Stimulated activated CD4-positive, alpha-beta T cell treated with anti-CD3 and anti-CD28 coated beads, TNF-alpha, amount 100 ng/mL, for 1 hour (primary cell): ENCODE data around the gene AFF1.
"Not testable (repeated sequence)": the region's sequence is repeated elsewhere in the genome, so short reads cannot be mapped to it uniquely, and the experiment has no call there.

Experiments used
- DNase-seq, 3 donors: peaks; one replicate each; pipeline ENCODE4 v3.0.0-alpha.2; 2020; ENCODE audit warnings: low read depth in 3 of 3, low spot score in 1 of 3

The AFF1 gene

DNA sequence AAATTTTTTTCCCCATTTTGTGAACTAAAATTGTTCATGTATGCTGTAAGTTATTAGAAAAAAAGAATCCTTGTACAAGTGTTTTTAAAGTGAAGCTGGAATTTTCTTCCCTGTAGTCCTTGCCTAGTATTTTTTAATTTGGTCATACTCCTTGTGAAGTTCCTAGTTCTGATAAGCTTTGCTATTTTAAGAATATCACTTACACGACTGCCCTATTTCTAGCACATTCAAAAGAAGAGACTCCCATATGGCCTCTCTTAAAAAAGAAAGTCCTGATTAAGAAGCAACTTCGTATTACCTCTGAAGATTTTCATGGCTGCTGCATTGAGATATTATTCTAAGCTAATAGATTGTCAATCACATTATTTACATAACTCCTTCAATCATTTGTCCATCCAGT, 198.4 kb downstream of the AFF1 start:
- no peak for DNase-seq

DNA sequence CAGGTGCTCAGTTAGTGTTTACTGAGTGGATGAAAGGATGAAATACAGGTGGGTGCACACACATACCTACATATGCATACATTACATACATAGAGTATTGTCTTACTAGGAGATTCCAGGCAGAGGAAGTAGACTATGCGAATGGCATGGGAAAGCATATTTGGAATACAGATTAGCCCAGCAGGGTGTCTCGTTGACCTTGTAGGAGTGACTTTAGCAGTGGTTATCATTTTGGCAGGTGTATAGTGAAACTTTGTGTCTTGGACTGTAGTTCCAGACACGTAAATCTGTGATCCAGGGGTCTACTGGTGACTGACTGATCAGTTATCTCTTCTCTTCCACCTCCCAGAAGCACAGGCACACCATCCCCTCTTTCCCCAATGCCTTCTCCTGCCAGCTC, 199.3 kb downstream of the AFF1 start:
- no peak for DNase-seq

DNA sequence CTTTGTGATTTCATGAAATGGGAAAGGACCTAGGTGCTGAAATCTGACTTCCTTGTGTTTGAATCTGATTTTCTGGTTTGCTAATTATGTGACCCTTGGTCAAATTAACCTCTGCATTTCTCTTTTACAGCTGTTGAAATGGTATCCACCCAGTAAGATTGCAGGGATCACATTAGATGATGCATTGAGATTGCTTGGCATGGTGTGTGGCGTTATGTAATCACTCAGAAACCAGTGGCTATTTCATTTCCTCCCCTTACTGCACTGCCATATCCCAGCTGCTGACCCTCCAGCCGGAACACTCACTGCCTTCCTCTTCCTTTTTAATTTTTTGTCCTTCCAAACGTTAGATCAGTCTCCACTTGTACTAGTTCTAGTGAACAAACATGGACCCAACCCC, 206.6 kb downstream of the AFF1 start:
- no peak for DNase-seq

DNA sequence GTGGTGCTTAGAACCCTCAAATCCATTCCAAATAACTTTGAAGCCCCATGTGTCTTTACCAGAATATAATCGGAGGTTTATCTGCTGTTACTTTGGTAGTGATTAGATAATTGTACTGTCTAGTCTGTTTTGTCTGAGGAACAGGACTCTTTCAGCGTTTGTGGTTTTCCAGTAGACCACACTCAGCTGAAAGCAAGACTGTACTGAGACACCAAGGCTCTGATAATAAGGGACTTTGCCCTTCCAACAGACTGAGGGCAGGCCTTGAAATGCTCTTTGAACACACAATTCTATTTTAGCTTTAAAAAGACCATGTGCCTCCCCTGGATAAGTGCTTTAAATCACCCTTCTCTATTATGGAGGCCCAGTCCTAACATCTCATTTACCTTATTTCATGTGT, 209.5 kb downstream of the AFF1 start:
- DNase-seq = no peak

DNA sequence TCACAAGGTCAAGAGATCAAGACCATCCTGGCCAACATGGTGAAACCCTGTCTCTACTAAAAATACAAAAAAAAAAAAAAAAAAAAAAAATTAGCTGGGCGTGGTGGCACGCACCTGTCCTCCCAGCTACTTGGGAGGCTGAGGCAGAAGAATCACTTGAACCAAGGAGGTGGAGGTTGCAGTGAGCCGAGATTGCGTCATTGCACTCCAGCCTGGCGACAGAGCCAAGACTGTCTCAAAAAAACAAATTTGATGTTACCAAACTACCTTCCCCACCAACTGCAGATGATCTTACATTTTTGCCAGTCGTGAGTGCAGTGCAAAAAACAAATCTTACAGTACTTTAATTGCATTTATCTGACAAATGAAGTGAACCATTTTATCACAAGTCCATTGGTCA, 211.1 kb downstream of the AFF1 start:
- DNase-seq = not testable (repeated sequence)

DNA sequence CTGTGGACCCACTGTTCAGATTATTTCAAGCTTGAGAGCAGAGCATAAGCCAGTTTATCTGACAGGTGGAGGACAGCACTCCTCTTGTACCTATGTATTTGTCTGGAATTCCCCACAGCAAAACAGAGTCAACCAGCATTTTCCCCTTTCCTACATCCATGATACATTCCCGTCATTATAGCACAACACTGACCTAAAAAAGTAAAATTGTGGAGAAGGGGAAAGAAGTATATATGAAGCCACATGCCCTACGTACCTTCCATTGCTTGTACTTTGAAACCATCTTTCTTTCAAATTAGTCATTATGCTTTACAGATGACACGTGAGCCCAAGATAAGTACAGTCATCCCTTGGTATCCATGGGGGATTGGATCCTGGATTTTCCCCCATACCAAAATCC, 212.3 kb downstream of the AFF1 start:
- DNase-seq = no peak

DNA sequence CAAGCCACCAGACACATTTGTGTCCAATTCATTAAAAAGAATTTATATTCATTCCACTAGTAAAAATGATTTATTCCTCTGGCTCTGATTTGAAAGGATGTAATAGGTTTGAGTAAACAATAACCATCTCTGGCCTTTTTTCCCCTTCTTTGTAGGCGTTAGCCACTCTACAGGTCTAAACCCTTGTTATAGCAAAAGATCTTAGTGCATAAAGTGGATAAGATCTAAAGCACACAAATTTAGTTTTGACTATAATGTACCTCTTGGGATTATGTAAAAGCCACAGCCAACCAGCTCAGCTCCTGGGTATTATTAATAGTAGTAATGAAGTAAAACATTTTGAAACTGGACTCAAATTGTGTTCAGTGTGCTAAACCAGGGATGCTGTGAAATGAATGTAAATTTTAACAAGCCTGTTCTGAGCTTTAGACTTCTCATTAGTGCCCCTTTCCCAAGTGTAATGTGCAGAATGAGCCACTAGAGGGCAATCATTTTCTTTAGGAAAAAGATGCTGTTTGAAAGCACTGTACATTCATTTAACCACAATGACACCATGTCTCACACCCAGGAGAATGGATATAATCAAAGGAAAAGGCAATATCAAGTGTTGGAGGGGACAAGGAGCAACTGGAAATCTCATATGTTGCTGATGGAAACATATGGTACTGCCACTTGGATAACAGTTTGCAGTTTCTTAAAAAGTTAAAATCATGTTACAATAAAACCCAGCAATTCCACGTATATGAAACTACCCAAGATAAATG, 215.9 kb downstream of the AFF1 start:
- DNase-seq = peak in 2 of 3 donors; percentile 6 to 19

DNA sequence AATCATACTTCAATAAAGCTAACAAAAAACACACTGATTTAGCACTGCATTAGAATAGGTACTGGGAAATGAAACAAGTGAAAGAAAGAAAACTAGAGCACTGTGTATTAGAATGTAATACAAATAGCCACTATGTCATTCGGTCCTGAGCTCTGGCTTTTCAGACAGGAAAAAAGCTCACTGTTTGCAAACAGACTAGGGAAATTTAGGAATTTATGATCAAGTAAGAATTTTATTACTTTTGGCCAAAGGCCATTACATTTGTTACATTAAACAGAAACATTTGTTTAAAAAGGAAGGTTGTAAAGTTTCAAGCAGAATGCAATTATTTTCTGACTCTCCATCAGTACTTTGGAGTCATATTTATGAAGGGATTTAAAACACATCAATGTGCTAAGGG, 216.9 kb downstream of the AFF1 start:
- DNase-seq = no peak

DNA sequence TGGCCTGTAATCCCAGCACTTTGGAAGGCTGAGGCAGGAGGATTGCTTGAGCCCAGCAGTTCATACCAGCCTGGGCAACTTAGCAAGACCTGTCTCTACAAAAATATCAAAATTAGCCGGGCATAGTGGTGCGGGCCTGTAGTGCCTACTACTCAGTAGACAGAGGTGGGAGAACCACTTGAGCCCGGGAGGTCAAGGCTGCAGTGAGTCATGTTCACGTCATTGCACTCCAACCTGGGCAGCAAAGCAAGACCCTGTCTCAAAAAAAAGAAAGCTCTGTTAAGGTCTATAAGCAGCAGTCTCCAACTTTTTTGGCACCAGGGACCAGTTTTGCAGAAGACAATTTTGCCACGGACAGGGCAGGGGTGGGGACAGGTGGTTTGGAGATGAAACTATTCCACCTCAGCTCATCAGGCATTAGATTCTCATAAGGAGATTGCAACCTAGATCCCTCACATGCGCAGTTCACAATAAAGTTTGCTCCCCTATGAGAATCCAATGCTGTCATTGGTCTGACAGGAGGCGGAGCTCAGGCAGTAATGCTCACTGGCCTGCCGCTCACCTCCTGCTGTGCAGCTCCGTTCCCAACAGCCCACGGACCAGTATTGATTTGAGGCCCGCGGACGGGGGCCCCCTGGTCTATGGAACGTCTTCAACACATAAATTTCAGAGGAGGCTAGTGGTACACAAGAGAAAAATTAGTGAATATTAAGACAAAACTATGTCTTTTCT, 217.7 kb downstream of the AFF1 start:
- no peak for DNase-seq

DNA sequence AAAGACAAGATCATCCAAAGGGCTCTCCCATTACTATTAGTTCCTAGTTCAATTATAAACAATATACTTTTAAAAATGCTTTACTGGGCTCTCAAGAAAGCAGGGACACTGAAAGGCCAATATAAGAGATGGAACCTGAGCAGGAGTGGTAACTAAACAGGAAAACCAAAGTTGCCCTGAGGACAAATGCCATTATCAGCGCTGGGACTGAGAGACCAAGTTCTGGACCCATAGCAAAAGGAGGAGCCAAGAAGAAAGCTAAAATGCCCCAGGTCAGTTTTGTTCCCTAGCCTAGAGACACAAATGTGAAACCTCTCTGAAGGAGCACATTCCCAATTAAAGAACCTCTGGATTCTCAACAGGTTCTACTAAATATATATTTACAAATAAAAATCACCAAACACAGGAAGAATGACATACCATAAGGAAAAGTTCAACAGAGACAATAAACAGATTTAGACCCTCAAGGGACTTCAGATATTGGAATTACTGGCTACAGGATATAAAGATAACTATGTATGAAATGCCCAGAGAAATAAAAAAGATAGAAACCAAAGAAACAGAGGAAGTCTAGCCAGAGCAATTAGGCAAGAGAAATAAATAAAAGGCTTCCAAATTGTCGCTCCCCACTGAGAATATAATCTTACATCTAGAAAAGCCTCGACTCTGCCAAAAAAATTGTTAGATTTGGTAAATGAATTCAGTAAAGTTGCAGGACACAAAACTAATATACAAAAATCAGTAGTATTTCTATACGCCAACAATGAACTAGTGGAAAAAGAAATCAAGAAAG, 218.5 kb downstream of the AFF1 start:
- DNase-seq = no peak

DNA sequence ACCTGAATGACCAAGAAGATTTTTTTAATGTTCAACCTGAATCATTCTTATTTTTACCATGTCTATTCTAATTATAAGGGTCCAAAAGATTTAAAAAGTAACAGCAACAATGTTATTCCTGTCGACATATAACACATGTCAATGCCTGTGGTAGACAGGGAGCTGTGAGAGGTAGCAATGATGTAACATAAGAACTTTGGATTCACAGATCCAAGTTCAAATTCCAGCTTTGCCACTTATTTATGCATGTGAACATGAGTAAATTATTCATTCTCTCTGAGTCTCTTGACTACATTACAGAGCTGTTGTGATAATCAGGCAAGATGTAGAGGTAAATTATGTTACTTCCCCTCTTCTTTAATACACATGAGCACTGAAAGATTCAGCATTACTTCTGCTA, 231.1 kb downstream of the AFF1 start:
- DNase-seq = no peak

DNA sequence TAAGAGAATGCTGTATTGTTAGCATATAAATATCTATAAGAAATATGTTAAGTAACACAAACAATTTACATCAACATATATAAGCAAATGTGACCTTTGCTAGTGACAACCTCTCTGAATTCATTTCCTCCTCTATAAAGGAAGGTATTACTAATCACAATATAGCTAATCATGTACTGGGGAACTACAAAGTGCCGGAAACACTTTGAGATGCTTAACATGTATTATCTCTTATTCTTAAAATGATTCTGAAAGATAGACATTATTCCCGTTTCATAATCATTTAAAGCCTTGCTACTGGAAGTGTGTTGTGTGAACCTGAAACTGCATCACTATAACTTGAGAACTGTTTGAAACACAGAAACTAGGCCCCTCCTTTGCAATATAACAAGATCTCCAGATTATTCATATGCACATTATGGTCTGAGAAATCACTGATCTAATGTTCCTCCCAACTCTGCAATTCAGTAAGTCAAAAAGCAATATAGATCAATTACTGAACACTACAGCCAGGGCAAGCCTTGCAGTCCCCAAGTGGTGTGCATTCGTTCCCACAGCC, 231.6 kb downstream of the AFF1 start:
- DNase-seq = no peak

DNA sequence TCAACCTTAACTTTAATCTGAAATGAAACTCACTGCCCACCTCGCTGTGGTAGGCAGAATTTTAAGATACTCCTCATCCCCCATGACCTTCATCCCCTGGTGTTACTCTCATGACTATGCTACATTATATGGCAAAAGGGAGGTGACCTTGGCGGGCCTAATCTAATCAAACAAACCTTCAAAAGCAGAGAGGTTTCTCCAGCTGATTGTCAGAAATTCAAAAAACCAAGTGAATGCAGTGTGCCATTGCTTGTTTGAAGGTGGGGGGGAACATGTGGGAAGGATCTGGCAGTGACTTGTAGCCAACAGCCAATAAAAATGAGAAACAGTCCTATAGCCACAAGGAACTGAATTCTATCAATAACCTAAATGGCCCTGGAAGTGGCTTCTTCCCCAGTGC, 237.1 kb downstream of the AFF1 start:
- DNase-seq = no peak

DNA sequence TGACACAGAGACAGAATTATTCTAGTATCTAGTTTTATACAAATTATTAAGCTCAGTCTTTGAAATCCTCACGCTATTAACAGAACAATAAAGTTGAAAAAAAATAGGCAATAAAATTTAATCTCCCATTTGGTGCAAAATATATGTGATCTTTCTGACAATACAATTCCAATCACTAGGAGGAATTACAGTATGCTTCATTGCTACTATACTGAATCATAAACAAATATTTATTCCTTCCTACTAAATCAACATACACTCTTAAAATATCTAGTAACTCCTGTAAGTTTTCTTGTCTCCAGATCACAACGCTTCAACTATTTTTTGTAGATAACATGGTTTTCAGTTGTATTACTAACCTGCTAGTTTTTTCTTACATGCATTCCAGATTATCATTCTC, 239.9 kb downstream of the AFF1 start:
- DNase-seq = no peak

DNA sequence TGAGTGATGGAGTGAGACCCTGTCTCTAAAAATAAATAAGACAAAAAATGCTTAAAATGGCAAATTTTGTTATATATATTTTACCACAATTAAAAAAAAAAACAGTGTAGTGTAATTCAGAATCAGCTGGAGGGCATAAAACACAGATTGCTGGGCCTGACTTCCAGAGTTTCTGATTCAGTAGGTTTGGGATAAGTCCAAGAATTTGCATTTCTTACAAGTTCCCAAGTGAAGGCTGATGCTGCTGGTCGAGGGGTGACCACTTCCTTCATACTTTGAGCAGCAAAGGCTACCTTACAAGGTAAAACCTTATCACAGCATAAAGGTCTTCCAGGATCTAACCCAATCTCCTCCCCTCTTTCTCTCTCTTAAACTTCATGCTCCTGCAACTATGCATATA, 244.9 kb downstream of the AFF1 start:
- no peak for DNase-seq

DNA sequence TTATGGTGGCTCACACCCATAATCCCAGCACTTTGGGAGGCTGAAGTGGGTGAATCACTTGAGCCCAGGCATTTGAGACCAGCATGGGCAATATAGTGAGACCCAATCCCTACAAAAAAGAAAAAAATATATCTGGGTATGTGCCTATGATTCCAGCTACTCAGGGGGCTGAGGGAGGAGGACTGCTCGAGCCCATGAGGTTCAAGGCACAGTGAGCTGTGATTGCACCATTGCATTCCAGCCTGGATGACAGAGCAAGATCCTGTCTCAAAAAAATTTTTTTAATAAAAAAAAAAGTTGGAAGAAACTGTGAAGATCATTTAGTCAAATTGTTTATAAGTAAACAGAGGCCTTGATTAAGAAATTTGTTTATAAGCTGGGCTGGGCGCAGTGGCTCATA, 246.0 kb downstream of the AFF1 start:
- no peak for DNase-seq

DNA sequence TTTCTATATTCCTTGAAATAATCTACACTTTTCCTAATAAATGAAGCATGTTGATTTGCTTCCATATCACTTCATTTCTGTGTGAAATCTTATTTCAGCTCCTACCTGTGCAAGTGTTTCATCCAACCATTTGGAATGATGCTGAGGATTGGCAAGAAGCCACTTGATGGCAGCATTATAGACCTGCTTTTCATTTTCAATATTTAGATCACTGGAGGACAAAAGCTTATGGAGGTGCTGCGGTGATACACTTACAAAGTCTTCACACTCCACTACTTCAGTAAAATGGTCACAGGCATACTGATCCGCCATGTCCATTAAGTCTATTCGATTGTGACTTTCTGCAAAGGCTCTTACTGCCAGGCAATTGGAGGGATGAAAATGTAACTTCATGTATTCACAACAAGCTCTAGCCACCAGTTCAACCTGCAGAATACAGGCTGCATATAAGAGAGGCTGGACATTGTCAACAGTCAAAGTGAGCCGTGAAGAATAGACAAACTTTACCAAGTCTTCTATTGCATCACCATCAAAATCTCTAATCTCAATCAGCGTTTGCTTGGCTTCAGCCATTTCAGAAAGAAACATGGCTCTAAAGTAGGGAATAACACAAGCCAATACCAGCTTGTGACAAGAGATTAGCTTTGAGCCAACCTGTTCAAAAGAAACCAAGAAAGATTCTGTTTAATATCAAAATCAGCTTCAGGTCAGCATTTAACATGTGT, 250.5 kb downstream of the AFF1 start:
- no peak for DNase-seq

DNA sequence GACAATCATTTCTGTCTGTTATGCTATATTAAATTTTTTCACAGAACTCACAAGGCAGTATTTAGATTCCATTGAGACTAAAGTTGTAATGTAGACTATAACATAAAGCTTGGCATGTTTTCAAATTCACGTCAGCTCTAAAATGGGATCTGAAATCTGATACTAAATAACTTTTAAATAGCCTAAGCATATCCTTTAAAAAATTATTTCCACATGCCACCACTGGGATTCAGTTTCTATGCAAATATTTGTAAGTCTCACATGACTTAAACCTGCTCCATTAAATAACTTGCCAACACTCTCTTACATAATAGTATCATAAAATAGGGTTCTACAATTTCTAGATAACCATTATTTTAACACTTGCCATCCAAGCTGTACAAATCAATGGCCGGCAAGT, 253.2 kb downstream of the AFF1 start:
- no peak for DNase-seq

DNA sequence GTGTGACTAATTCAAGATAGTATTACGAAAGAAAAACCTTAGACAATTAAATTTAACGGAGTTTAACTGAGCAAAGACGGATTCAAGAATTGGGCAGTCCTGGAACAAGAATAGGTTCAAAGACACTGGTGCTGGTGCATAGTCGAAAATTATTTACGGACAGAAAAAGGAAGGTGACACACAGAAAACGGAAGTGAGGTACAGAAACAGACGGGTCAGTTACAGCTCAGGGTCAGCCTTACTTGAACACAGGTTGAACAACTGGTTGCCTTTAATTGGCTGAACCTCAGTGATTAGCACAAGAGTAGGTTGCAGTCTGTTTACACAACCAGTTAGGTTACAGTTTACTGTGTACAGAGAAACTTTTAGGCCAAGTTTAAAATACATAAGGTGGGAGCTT, 254.1 kb downstream of the AFF1 start:
- DNase-seq = no peak
